CD4-positive, alpha-beta T cell treated with Interleukin-2 at 100 ng/mL for 4 hours (primary cell): ENCODE results near the gene PAQR9.
A peak's percentile ranks its signal among the peaks of the same experiment; 100 is the strongest.
"Not testable (repeated sequence)": the region's sequence is repeated elsewhere in the genome, so short reads cannot be mapped to it uniquely, and the experiment has no call there.

ENCODE experiments used
- DNase-seq: peaks from one replicate; pipeline ENCODE4 v3.0.0-alpha.2; 2020; ENCODE audit warnings: low spot score

The PAQR9 gene

GRCh38 chr3:142963516-142964448, at the start of gene PAQR9:
Gene PAQR9 (minus strand): TSS chr3:142963674. CDS start chr3:142963336, 338 bp downstream.
- no peak for DNase-seq

- DNase-seq = no peak
Observed at GRCh38 chr3:143011705-143012104, 48.2 kb upstream of the PAQR9 start.

- no peak for DNase-seq
Observed at GRCh38 chr3:143010024-143010423, 46.5 kb upstream of the PAQR9 start.

- no peak for DNase-seq
Observed at GRCh38 chr3:143004823-143005222, 41.3 kb upstream of the PAQR9 start.

GRCh38 chr3:143002727-143003126, 39.3 kb upstream of the PAQR9 start:
- no peak for DNase-seq

GRCh38 chr3:143002083-143002712, 38.7 kb upstream of the PAQR9 start:
- peak; percentile 8 for DNase-seq

GRCh38 chr3:143001369-143002082, 38.1 kb upstream of the PAQR9 start, which contains the start of gene U2SURP:
Gene U2SURP (plus strand): TSS chr3:143001570. CDS start chr3:143001629, 59 bp downstream.
- peak; percentile 93 for DNase-seq

- DNase-seq = no peak
Observed at GRCh38 chr3:143001034-143001368, 37.5 kb upstream of the PAQR9 start.

- DNase-seq = no peak
Observed at GRCh38 chr3:143000528-143000927, 37.1 kb upstream of the PAQR9 start.

- DNase-seq = no peak
Observed at GRCh38 chr3:142999881-143000280, 36.4 kb upstream of the PAQR9 start.

GRCh38 chr3:142998439-142998838, 35.0 kb upstream of the PAQR9 start:
- no peak for DNase-seq

GRCh38 chr3:142997330-142997729, 33.9 kb upstream of the PAQR9 start:
- DNase-seq = no peak

GRCh38 chr3:142993958-142994442, 30.5 kb upstream of the PAQR9 start:
- DNase-seq = peak; percentile 68

- no peak for DNase-seq
Observed at GRCh38 chr3:142992323-142992722, 28.8 kb upstream of the PAQR9 start.

- no peak for DNase-seq
Observed at GRCh38 chr3:142990721-142991120, 27.2 kb upstream of the PAQR9 start.

- not testable (repeated sequence) for DNase-seq
Observed at GRCh38 chr3:142988826-142989225, 25.4 kb upstream of the PAQR9 start.

GRCh38 chr3:142988221-142988620, 24.7 kb upstream of the PAQR9 start:
- not testable (repeated sequence) for DNase-seq

- no peak for DNase-seq
Observed at GRCh38 chr3:142987707-142988106, 24.2 kb upstream of the PAQR9 start.

GRCh38 chr3:142987080-142987700, 23.7 kb upstream of the PAQR9 start:
- DNase-seq = peak; percentile 49

- no peak for DNase-seq
Observed at GRCh38 chr3:142984255-142984654, 20.8 kb upstream of the PAQR9 start.

GRCh38 chr3:142983318-142983717, 19.8 kb upstream of the PAQR9 start:
- no peak for DNase-seq
